Measurements from ENCODE around the gene TPSD1.
A peak's percentile ranks its signal among the peaks of the same experiment; 100 is the strongest.
"Not testable (repeated sequence)": the region's sequence is repeated elsewhere in the genome, so short reads cannot be mapped to it uniquely, and the experiment has no call there.

The TPSD1 gene

GRCh38 chr16:1254821-1255220 is 1.0 kb upstream of the TPSD1 start:
- DNase-seq; H3K27ac ChIP-seq (ENCODE audit: insufficient read depth in 1 of 2, low read depth in 1 of 2, low read length in 2 of 2, poor library complexity in 1 of 2, severe bottlenecking in 2 of 2); H3K9me3 ChIP-seq (ENCODE audit: control extremely low read depth in 1 of 5, control insufficient read depth in 4 of 5, insufficient read depth in 2 of 5, low read depth in 1 of 5, low read length in 4 of 5); CTCF ChIA-PET; H3K4me3 ChIP-seq (ENCODE audit: control insufficient read depth in 1 of 7, extremely low read depth in 1 of 7, insufficient read depth in 4 of 7, low read depth in 2 of 7, low read length in 6 of 7); POLR2A ChIA-PET; H3K36me3 ChIP-seq (ENCODE audit: control insufficient read depth in 4 of 4, insufficient read depth in 4 of 4, low read length in 3 of 4): not testable (repeated sequence)
- Histone ChIP-seq H3K27me3 (replicated peaks in 2 of 5; ENCODE audit: control insufficient read depth in 4 of 5, insufficient read depth in 5 of 5, low read length in 4 of 5) (peaks cover 0 to 18% (median 4%) of the 10 kb centered on the region in 5 experiments), H3K4me1 (ENCODE audit: control extremely low read depth in 1 of 4, control insufficient read depth in 4 of 4, insufficient read depth in 4 of 4, low read length in 3 of 4) (peaks cover 0 to 14% (median 2%) of the 10 kb centered on the region in 4 experiments)
- WGBS (ENCODE audit: insufficient coverage), result 96% methylated on average over 3 of the region's 3 CpGs

- CTCF ChIA-PET; H3K9me3 ChIP-seq (ENCODE audit: control extremely low read depth in 1 of 5, control insufficient read depth in 4 of 5, insufficient read depth in 2 of 5, low read depth in 1 of 5, low read length in 4 of 5); H3K36me3 ChIP-seq (ENCODE audit: control insufficient read depth in 4 of 4, insufficient read depth in 4 of 4, low read length in 3 of 4); POLR2A ChIA-PET; DNase-seq; H3K27ac ChIP-seq (ENCODE audit: insufficient read depth in 1 of 2, low read depth in 1 of 2, low read length in 2 of 2, poor library complexity in 1 of 2, severe bottlenecking in 2 of 2); H3K4me3 ChIP-seq (ENCODE audit: control insufficient read depth in 1 of 7, extremely low read depth in 1 of 7, insufficient read depth in 4 of 7, low read depth in 2 of 7, low read length in 6 of 7): not testable (repeated sequence)
- Histone ChIP-seq H3K4me1 (ENCODE audit: control extremely low read depth in 1 of 4, control insufficient read depth in 4 of 4, insufficient read depth in 4 of 4, low read length in 3 of 4) (peaks cover 0 to 14% (median 2%) of the 10 kb centered on the region in 4 experiments), H3K27me3 (replicated peaks in 2 of 5; ENCODE audit: control insufficient read depth in 4 of 5, insufficient read depth in 5 of 5, low read length in 4 of 5) (peaks cover 0 to 33% (median 14%) of the 10 kb centered on the region in 5 experiments)
- WGBS (ENCODE audit: insufficient coverage), result 98% methylated on average over 9 of the region's 23 CpGs
These were observed 516 bp downstream of the TPSD1 start for GRCh38 chr16:1256296-1256873.

- WGBS (ENCODE audit: insufficient coverage), result 97% methylated on average over 22 of the region's 22 CpGs
These were observed 1.0 kb downstream of the TPSD1 start for GRCh38 chr16:1256874-1257322.

GRCh38 chr16:1257561-1258224 is 1.8 kb downstream of the TPSD1 start:
- Histone ChIP-seq H3K27me3 (replicated peaks in 2 of 5; ENCODE audit: control insufficient read depth in 4 of 5, insufficient read depth in 5 of 5, low read length in 4 of 5) (peaks cover 0 to 46% (median 15%) of the 10 kb centered on the region in 5 experiments), H3K36me3 (ENCODE audit: control insufficient read depth in 4 of 4, insufficient read depth in 4 of 4, low read length in 3 of 4) (no peaks in the 10 kb centered on the region)
- DNase-seq, result no peak

More at GRCh38 chr16:1256874-1257322, 1.0 kb downstream of the TPSD1 start:
- Histone ChIP-seq H3K36me3 (ENCODE audit: control insufficient read depth in 4 of 4, insufficient read depth in 4 of 4, low read length in 3 of 4) (no peaks in the 10 kb centered on the region), H3K4me1 (ENCODE audit: control extremely low read depth in 1 of 4, control insufficient read depth in 4 of 4, insufficient read depth in 4 of 4, low read length in 3 of 4) (peaks cover 0 to 14% (median 2%) of the 10 kb centered on the region in 4 experiments), H3K9me3 (ENCODE audit: control extremely low read depth in 1 of 5, control insufficient read depth in 4 of 5, insufficient read depth in 2 of 5, low read depth in 1 of 5, low read length in 4 of 5) (no peaks in the 10 kb centered on the region), H3K27me3 (replicated peaks in 2 of 5; ENCODE audit: control insufficient read depth in 4 of 5, insufficient read depth in 5 of 5, low read length in 4 of 5) (peaks cover 0 to 38% (median 14%) of the 10 kb centered on the region in 5 experiments), H3K27ac (ENCODE audit: insufficient read depth in 1 of 2, low read depth in 1 of 2, low read length in 2 of 2, poor library complexity in 1 of 2, severe bottlenecking in 2 of 2) (no peak overlapping the region), H3K4me3 (ENCODE audit: control insufficient read depth in 1 of 7, extremely low read depth in 1 of 7, insufficient read depth in 4 of 7, low read depth in 2 of 7, low read length in 6 of 7) (no peak overlapping the region)
- ChIA-PET CTCF (no interaction called here), POLR2A (no interaction called here)
- no peak for DNase-seq

GRCh38 chr16:1258225-1258600 is 2.3 kb downstream of the TPSD1 start:
- no peak overlapping the region for H3K27ac ChIP-seq (ENCODE audit: insufficient read depth in 1 of 2, low read depth in 1 of 2, low read length in 2 of 2, poor library complexity in 1 of 2, severe bottlenecking in 2 of 2)
- H3K9me3 ChIP-seq (ENCODE audit: control extremely low read depth in 1 of 5, control insufficient read depth in 4 of 5, insufficient read depth in 2 of 5, low read depth in 1 of 5, low read length in 4 of 5), result no peaks in the 10 kb centered on the region
- POLR2A ChIA-PET, result no interaction called here
- H3K4me3 ChIP-seq (ENCODE audit: control insufficient read depth in 1 of 7, extremely low read depth in 1 of 7, insufficient read depth in 4 of 7, low read depth in 2 of 7, low read length in 6 of 7), result no peak overlapping the region
- peaks cover 0 to 14% (median 2%) of the 10 kb centered on the region in 4 experiments for H3K4me1 ChIP-seq (ENCODE audit: control extremely low read depth in 1 of 4, control insufficient read depth in 4 of 4, insufficient read depth in 4 of 4, low read length in 3 of 4)
- WGBS (ENCODE audit: insufficient coverage), result 88% methylated on average over 10 of the region's 12 CpGs
- CTCF ChIA-PET, result no interaction called here
- H3K27me3 ChIP-seq (replicated peaks in 2 of 5; ENCODE audit: control insufficient read depth in 4 of 5, insufficient read depth in 5 of 5, low read length in 4 of 5), result peaks cover 0 to 51% (median 17%) of the 10 kb centered on the region in 5 experiments
- H3K36me3 ChIP-seq (ENCODE audit: control insufficient read depth in 4 of 4, insufficient read depth in 4 of 4, low read length in 3 of 4), result no peaks in the 10 kb centered on the region
- peak in 1 of 3 donors; percentile 62 for DNase-seq

More at GRCh38 chr16:1257561-1258224, 1.8 kb downstream of the TPSD1 start:
- CTCF ChIA-PET, result no interaction called here
- WGBS (ENCODE audit: insufficient coverage), result 88% methylated on average over 30 of the region's 34 CpGs
- POLR2A ChIA-PET, result no interaction called here
- Histone ChIP-seq H3K9me3 (ENCODE audit: control extremely low read depth in 1 of 5, control insufficient read depth in 4 of 5, insufficient read depth in 2 of 5, low read depth in 1 of 5, low read length in 4 of 5) (no peaks in the 10 kb centered on the region), H3K27ac (ENCODE audit: insufficient read depth in 1 of 2, low read depth in 1 of 2, low read length in 2 of 2, poor library complexity in 1 of 2, severe bottlenecking in 2 of 2) (no peak overlapping the region), H3K4me1 (ENCODE audit: control extremely low read depth in 1 of 4, control insufficient read depth in 4 of 4, insufficient read depth in 4 of 4, low read length in 3 of 4) (peaks cover 0 to 14% (median 2%) of the 10 kb centered on the region in 4 experiments), H3K4me3 (ENCODE audit: control insufficient read depth in 1 of 7, extremely low read depth in 1 of 7, insufficient read depth in 4 of 7, low read depth in 2 of 7, low read length in 6 of 7) (no peak overlapping the region)

GRCh38 chr16:1258906-1259759 is 3.3 kb downstream of the TPSD1 start:
- H3K4me3 ChIP-seq (ENCODE audit: control insufficient read depth in 1 of 7, extremely low read depth in 1 of 7, insufficient read depth in 4 of 7, low read depth in 2 of 7, low read length in 6 of 7), result peak overlapping the region in 3 of 7 experiments; percentile 36 to 52 (median 48)
- CTCF ChIA-PET, result no interaction called here
- POLR2A ChIA-PET, result no interaction called here
- DNase-seq, result peak in 2 of 3 donors; percentile 46 to 50
- 24% methylated on average over 29 of the region's 42 CpGs for WGBS (ENCODE audit: insufficient coverage)
- no peak overlapping the region for H3K27ac ChIP-seq (ENCODE audit: insufficient read depth in 1 of 2, low read depth in 1 of 2, low read length in 2 of 2, poor library complexity in 1 of 2, severe bottlenecking in 2 of 2)
- H3K9me3 ChIP-seq (ENCODE audit: control extremely low read depth in 1 of 5, control insufficient read depth in 4 of 5, insufficient read depth in 2 of 5, low read depth in 1 of 5, low read length in 4 of 5), result no peaks in the 10 kb centered on the region
- H3K36me3 ChIP-seq (ENCODE audit: control insufficient read depth in 4 of 4, insufficient read depth in 4 of 4, low read length in 3 of 4), result no peaks in the 10 kb centered on the region
- peaks cover 0 to 52% (median 17%) of the 10 kb centered on the region in 5 experiments for H3K27me3 ChIP-seq (replicated peaks in 2 of 5; ENCODE audit: control insufficient read depth in 4 of 5, insufficient read depth in 5 of 5, low read length in 4 of 5)
- peaks cover 0 to 14% (median 2%) of the 10 kb centered on the region in 4 experiments for H3K4me1 ChIP-seq (ENCODE audit: control extremely low read depth in 1 of 4, control insufficient read depth in 4 of 4, insufficient read depth in 4 of 4, low read length in 3 of 4)

GRCh38 chr16:1259760-1260068 is 3.8 kb downstream of the TPSD1 start:
- CTCF ChIA-PET, result no interaction called here

More at GRCh38 chr16:1259760-1260068, 3.8 kb downstream of the TPSD1 start:
- Histone ChIP-seq H3K27ac (ENCODE audit: insufficient read depth in 1 of 2, low read depth in 1 of 2, low read length in 2 of 2, poor library complexity in 1 of 2, severe bottlenecking in 2 of 2) (no peak overlapping the region), H3K27me3 (replicated peaks in 2 of 5; ENCODE audit: control insufficient read depth in 4 of 5, insufficient read depth in 5 of 5, low read length in 4 of 5) (peaks cover 0 to 52% (median 17%) of the 10 kb centered on the region in 5 experiments), H3K4me3 (ENCODE audit: control insufficient read depth in 1 of 7, extremely low read depth in 1 of 7, insufficient read depth in 4 of 7, low read depth in 2 of 7, low read length in 6 of 7) (no peak overlapping the region), H3K9me3 (ENCODE audit: control extremely low read depth in 1 of 5, control insufficient read depth in 4 of 5, insufficient read depth in 2 of 5, low read depth in 1 of 5, low read length in 4 of 5) (no peaks in the 10 kb centered on the region), H3K36me3 (ENCODE audit: control insufficient read depth in 4 of 4, insufficient read depth in 4 of 4, low read length in 3 of 4) (no peaks in the 10 kb centered on the region), H3K4me1 (ENCODE audit: control extremely low read depth in 1 of 4, control insufficient read depth in 4 of 4, insufficient read depth in 4 of 4, low read length in 3 of 4) (peaks cover 0 to 14% (median 2%) of the 10 kb centered on the region in 4 experiments)
- DNase-seq, result no peak
- 23% methylated on average over 9 of the region's 11 CpGs for WGBS (ENCODE audit: insufficient coverage)
- POLR2A ChIA-PET, result no interaction called here

Measured in common myeloid progenitor, CD34-positive (primary cell).